ENCODE results near the gene STAT3.
A peak's percentile ranks its signal among the peaks of the same experiment; 100 is the strongest.
"Not testable (repeated sequence)": the region's sequence is repeated elsewhere in the genome, so short reads cannot be mapped to it uniquely, and the experiment has no call there.

The STAT3 gene

GRCh38 chr17:42274812-42275526, 113.3 kb downstream of the STAT3 start:
- DNase-seq, result peak; percentile 58

- no peak for DNase-seq
These were observed 114.0 kb downstream of the STAT3 start for GRCh38 chr17:42274253-42274542.

- DNase-seq, result no peak
These were observed 114.6 kb downstream of the STAT3 start for GRCh38 chr17:42273474-42274252.

GRCh38 chr17:42272162-42272907, 115.9 kb downstream of the STAT3 start:
- no peak for DNase-seq

GRCh38 chr17:42271779-42272035, 116.5 kb downstream of the STAT3 start:
- no peak for DNase-seq

GRCh38 chr17:42271006-42271778, 117.0 kb downstream of the STAT3 start:
- DNase-seq, result no peak

- no peak for DNase-seq
These were observed 117.6 kb downstream of the STAT3 start for GRCh38 chr17:42270596-42270995.

- no peak for DNase-seq
These were observed 118.1 kb downstream of the STAT3 start for GRCh38 chr17:42270170-42270535.

GRCh38 chr17:42268236-42268635, 120.0 kb downstream of the STAT3 start:
- no peak for DNase-seq

- no peak for DNase-seq
These were observed 121.1 kb downstream of the STAT3 start for GRCh38 chr17:42266918-42267766.

- DNase-seq, result no peak
These were observed 121.8 kb downstream of the STAT3 start for GRCh38 chr17:42266462-42266861.

GRCh38 chr17:42264366-42264765, 123.9 kb downstream of the STAT3 start:
- DNase-seq, result not testable (repeated sequence)

Data from NCI-H69 (cell line).